Limb (tissue), 2 donors: ENCODE data around the gene AFP.

Experiments used
- DNase-seq, 2 donors: peaks; one replicate each; pipeline ENCODE4 v3.0.0-alpha.2; 2016; ENCODE audit errors: extremely low spot score in 2 of 2

AFP gene

GRCh38 chr4:73458184-73459047 lies 22.4 kb downstream of the AFP start:
- DNase-seq = no peak

GRCh38 chr4:73459048-73459421 lies 23.0 kb downstream of the AFP start:
- DNase-seq = no peak

DNA sequence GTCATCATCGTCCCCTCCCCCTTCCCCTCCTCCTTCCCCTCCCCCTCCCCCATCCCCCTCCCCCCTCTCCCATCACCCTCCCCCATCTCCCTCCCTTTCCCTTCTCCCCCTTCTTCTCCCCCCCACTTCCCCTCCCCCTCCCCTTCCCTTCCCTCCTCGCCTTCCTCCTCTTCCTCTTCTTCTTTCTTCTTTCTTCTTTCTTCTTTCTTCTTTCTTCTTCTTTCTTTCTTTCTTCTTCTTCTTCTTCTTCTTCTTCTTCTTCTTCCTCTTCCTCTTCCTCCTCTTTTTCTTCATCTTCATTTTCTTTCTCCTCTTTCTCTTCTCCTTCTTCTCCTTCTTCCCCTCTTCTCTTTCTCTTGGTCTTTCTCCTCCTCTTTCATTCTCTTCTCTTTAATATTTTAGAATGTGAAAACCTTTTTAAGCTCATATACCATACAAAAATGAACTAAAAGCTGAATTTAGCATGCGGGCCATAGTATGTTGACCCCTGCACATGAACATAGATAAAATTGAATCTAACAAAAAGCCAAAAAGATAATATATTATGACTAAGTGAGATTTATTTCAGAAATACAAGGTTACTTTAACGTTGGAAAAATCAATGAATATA lies 25.0 kb downstream of the AFP start:
- DNase-seq = no peak

DNA sequence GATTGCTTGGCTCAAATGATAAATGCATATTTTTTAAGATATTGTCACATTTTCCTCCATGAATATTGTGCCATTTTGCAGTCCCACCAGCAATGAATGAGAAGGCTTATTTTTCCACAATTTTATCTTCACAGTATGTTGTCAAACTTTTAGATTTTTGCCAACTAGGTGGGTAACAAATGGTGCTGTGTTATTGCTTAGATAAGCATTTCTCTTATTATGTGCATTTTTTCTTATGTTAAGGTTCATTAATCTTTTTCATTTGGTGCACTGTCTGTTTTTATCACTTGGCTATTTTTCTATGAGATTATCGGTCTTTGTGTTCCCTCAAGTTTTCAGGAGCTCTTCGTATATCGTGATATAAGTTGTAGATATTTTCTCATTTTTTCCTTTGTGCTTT lies 32.1 kb downstream of the AFP start:
- DNase-seq = no peak

DNA sequence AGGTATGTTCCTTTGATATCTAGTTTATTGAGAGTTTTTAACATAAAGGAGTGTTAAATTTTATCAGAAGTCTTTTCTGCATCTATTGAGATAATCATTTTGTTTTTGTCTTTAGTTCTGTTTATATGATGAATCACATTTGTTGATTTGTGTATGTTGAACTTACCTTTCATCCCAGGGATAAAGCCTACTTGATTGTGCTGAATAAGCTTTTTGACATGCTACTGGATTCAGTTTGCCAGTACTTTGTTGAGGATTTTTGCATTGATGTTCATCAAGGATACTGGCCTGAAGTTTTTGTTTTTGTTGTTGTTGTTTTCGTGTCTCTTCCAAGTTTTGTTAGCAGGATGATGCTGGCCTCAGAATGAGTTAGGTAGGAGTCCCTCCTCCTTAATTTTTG lies 34.7 kb downstream of the AFP start:
- no peak for DNase-seq

DNA sequence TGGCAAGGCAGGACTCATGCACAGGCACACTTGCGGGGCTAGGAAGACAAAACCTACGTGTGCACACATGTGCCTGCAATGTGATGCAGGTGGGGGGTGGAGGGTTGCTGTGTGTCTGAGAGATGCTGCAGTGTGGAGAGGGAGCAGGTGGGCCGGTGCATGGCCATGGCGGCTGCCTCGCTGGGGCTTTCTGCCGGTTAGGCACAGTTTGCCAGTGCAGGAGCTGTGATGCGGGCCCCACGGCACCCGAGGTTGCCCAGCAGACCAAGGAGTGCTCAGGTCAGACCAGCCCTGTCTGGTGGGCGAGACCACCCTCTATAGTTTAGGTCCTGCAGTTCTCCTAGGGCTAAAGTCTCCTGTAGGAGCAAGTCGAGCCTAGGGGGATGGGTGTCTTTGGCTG lies 41.2 kb downstream of the AFP start:
- no peak for DNase-seq

DNA sequence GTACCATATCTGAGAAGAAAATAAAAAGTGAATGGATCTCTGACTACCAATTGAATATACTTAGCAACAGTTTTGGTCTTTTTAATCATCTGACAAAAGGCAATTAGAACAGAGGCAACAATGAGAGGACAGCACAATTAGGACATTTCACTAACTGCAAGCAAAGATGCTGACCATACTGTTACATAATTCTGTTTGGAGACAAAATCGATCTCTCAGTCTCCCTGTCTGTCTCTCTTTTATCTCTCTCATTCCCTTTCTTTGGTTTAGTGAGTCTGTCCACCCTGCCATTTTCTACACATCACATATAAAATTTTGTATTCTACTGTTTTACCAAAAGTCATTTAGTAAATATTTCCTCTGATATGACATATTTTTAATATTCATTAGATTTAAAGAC lies 43.3 kb downstream of the AFP start:
- DNase-seq = no peak

DNA sequence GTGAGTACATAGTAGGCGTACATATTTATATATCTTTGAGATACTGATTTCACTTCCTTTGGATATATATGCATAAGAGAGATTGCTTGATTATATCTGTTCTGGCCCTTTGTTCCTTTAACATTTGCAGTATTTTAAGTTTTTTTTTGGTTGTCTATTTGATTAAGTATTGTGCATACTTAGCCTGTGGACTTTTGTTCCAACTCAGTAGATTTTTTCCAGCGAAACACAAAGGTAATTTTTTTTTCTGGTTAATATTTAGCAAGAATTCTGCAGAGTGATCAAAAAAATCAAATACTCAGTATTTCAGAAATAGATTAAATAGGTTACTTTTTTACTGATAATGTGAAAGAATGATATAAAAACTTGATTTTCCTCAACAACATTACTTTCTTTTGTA lies 45.3 kb downstream of the AFP start, which contains the start of gene AFM:
Gene AFM, plus strand, starts transcription at position 388 of the 400 bp plus-strand sequence. CDS start 31 bp downstream, outside the sequence.
- DNase-seq = no peak

- no peak for DNase-seq
These were observed 49.1 kb downstream of the AFP start for GRCh38 chr4:73485085-73485484.

DNA sequence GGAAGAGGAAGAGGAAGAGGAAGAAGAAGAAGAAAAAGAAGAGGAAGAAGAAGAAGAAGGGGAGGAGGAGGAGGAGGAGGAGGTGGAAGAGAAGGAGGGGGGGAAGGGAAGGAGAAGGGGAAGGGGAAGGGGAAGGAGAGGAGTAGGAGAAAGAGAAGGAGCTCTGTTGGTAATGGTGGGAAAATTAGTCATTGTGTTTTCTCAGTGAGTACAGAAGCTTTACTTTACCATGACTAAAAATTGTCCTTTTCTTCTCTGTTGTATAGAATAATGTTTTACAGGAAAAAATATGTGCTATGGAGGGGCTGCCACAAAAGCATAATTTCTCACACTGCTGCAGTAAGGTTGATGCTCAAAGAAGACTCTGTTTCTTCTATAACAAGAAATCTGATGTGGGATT lies 49.6 kb downstream of the AFP start:
- DNase-seq = no peak

- DNase-seq = no peak
These were observed 50.5 kb downstream of the AFP start for GRCh38 chr4:73486497-73486896.

- no peak for DNase-seq
These were observed 51.2 kb downstream of the AFP start for GRCh38 chr4:73487233-73487632.

GRCh38 chr4:73499996-73500765 lies 64.2 kb downstream of the AFP start:
- DNase-seq = no peak

GRCh38 chr4:73501664-73502265 lies 65.7 kb downstream of the AFP start:
- DNase-seq = no peak

GRCh38 chr4:73505567-73505966 lies 69.5 kb downstream of the AFP start:
- no peak for DNase-seq
